HepG2 (cell line): ENCODE results near the gene C6orf136. TPM values are rescaled to one million over a fixed set of nuclear protein-coding genes. Genes with fewer than 3 reads are reported as not detected.

Experiments used
- ATF7 ChIP-seq, 2 experiments: fragments of 450-650 bp in 1 of 2; sonication (generic) in 1 of 2; formaldehyde crosslinking in 1 of 2; IDR thresholded peaks; 2 replicates each; pipeline versions ENCODE4 v1.4.0 to v1.6.1; 2016 to 2020; ENCODE audit warnings: antibody characterized with exemption in 1 of 2, mild to moderate bottlenecking in 1 of 2, missing genetic modification reagents in 1 of 2
- CAMTA2 ChIP-seq: sonication (generic); formaldehyde crosslinking; IDR thresholded peaks from 2 replicates; pipeline ENCODE4 v1.4.0; 2020; ENCODE audit warnings: mild to moderate bottlenecking, missing genetic modification reagents, borderline replicate concordance
- CREB1 ChIP-seq, 2 experiments: fragments of 450-650 bp in 1 of 2; IDR thresholded peaks; 2 replicates each; pipeline ENCODE4 v1.6.1; 2016 to 2017; ENCODE audit warnings: control low read depth in 1 of 2, mild to moderate bottlenecking in 1 of 2, missing compliant biosample characterization in 1 of 2, missing genetic modification characterization in 1 of 2
- HNF4G ChIP-seq, 2 experiments: sonication (generic) in 1 of 2; formaldehyde crosslinking in 1 of 2; IDR thresholded peaks; 2 replicates each; pipeline versions ENCODE4 v1.4.0 to v1.6.1; 2011 to 2020; ENCODE audit warnings: borderline replicate concordance in 2 of 2, low read depth in 2 of 2, mild to moderate bottlenecking in 2 of 2, low read length in 1 of 2, missing genetic modification reagents in 1 of 2, moderate library complexity in 1 of 2
- HOXA3 ChIP-seq: sonication (generic); formaldehyde crosslinking; IDR thresholded peaks from 2 replicates; pipeline ENCODE4 v1.5.0; 2020; ENCODE audit warnings: missing genetic modification reagents
- KDM5A ChIP-seq: fragments of 200-600 bp; sonication (generic); IDR thresholded peaks from 2 replicates; pipeline ENCODE4 v1.7.0; 2018; ENCODE audit warnings: antibody characterized with exemption, mild to moderate bottlenecking, low read length, borderline replicate concordance
- NFE2 ChIP-seq: sonication (generic); formaldehyde crosslinking; IDR thresholded peaks from 2 replicates; pipeline ENCODE4 v1.4.0; 2020; ENCODE audit warnings: missing genetic modification reagents
- NR3C1 ChIP-seq: sonication (generic); formaldehyde crosslinking; IDR thresholded peaks from 2 replicates; pipeline ENCODE4 v1.4.0; 2020; ENCODE audit warnings: missing genetic modification reagents
- PHF8 ChIP-seq: sonication (generic); formaldehyde crosslinking; IDR thresholded peaks from 2 replicates; pipeline ENCODE4 v1.5.0; 2020; ENCODE audit warnings: missing genetic modification reagents
- REXO4 ChIP-seq: sonication (generic); formaldehyde crosslinking; IDR thresholded peaks from 2 replicates; pipeline ENCODE4 v1.8.0; 2022; ENCODE audit warnings: missing genetic modification reagents, mild to moderate bottlenecking, borderline replicate concordance
- STAG1 ChIP-seq: sonication (generic); formaldehyde crosslinking; IDR thresholded peaks from 2 replicates; pipeline ENCODE4 v1.4.0; 2020; ENCODE audit warnings: missing genetic modification reagents
- TOE1 ChIP-seq: sonication (generic); formaldehyde crosslinking; IDR thresholded peaks from 2 replicates; pipeline ENCODE4 v1.4.0; 2020; ENCODE audit warnings: mild to moderate bottlenecking, missing genetic modification reagents
- U2AF2 ChIP-seq: fragments of 200-400 bp; formaldehyde crosslinking; IDR thresholded peaks from 2 replicates; pipeline ENCODE4 v1.6.1; 2017; ENCODE audit warnings: low read depth, mild to moderate bottlenecking, low read length
- ZFX ChIP-seq: sonication (generic); formaldehyde crosslinking; IDR thresholded peaks from 2 replicates; pipeline ENCODE4 v1.4.0; 2020; ENCODE audit warnings: mild to moderate bottlenecking, low read depth, missing genetic modification reagents, moderate library complexity
- ZMYM2 ChIP-seq: sonication (generic); formaldehyde crosslinking; IDR thresholded peaks from 2 replicates; pipeline ENCODE4 v1.8.0; 2022; ENCODE audit warnings: mild to moderate bottlenecking, missing genetic modification reagents
- ZNF264 ChIP-seq: sonication (generic); formaldehyde crosslinking; IDR thresholded peaks from 2 replicates; pipeline ENCODE4 v1.4.0; 2020; ENCODE audit warnings: missing genetic modification reagents
- ZNF773 ChIP-seq: sonication (generic); formaldehyde crosslinking; IDR thresholded peaks from 2 replicates; pipeline ENCODE4 v1.4.0; 2020; ENCODE audit warnings: missing genetic modification reagents, borderline replicate concordance
- polyA plus RNA-seq, 8 experiments: library from polyadenylated mRNA; depleted of rRNA in 3 of 8; stranded (reverse) in 7 of 8; unstranded in 1 of 8; fragments of >200 nt; fragmentation: Illumina TruSeq in 4 of 8; extraction: Trizol in 4 of 8; gene quantifications; 2 replicates each; pipeline versions ENCODE4 v1.2.1 to v1.2.3, GENCODE V29; 2011 to 2016; ENCODE audit warnings: low read depth in 4 of 8, missing spikeins in 1 of 8, mixed read lengths in 1 of 8; ENCODE audit not compliant: insufficient read depth in 1 of 8
- total RNA-seq, 5 experiments: library from RNA; depleted of rRNA; stranded (reverse); fragments of >200 nt; fragmentation: Illumina TruSeq; extraction: Trizol; gene quantifications; 2 replicates each; pipeline ENCODE4 v1.2.3, GENCODE V29; 2016; ENCODE audit warnings: low read depth in 1 of 5
- TF ChIP-seq, protein P1 (sequence below): sonication (generic); formaldehyde crosslinking; IDR thresholded peaks from 2 replicates; pipeline ENCODE4 v1.5.0; 2020; ENCODE audit warnings: mild to moderate bottlenecking, missing genetic modification reagents
- TF ChIP-seq, protein P2 (sequence below): sonication (generic); formaldehyde crosslinking; IDR thresholded peaks from 2 replicates; pipeline ENCODE4 v1.8.0; 2022; ENCODE audit warnings: mild to moderate bottlenecking, missing genetic modification reagents, borderline replicate concordance
- TF ChIP-seq, protein P3 (sequence below): sonication (generic); formaldehyde crosslinking; IDR thresholded peaks from 2 replicates; pipeline ENCODE4 v1.4.0; 2020; ENCODE audit warnings: mild to moderate bottlenecking, low read depth, missing genetic modification reagents
- TF ChIP-seq, protein P4 (sequence below): sonication (generic); formaldehyde crosslinking; IDR thresholded peaks from 2 replicates; pipeline ENCODE4 v1.5.0; 2020; ENCODE audit warnings: mild to moderate bottlenecking, missing genetic modification reagents
- TF ChIP-seq, protein P5 (sequence below): sonication (generic); formaldehyde crosslinking; conservative IDR thresholded peaks from 2 replicates; pipeline ENCODE4 v1.8.1; 2023; ENCODE audit warnings: missing genetic modification reagents

Gene C6orf136
- total and polyA plus RNA-seq, 2 of the 13 experiments (the other 11 are each of a cell fraction or from before 2014, with no cell fraction given), result 12.0 to 26.2 TPM

DNA sequence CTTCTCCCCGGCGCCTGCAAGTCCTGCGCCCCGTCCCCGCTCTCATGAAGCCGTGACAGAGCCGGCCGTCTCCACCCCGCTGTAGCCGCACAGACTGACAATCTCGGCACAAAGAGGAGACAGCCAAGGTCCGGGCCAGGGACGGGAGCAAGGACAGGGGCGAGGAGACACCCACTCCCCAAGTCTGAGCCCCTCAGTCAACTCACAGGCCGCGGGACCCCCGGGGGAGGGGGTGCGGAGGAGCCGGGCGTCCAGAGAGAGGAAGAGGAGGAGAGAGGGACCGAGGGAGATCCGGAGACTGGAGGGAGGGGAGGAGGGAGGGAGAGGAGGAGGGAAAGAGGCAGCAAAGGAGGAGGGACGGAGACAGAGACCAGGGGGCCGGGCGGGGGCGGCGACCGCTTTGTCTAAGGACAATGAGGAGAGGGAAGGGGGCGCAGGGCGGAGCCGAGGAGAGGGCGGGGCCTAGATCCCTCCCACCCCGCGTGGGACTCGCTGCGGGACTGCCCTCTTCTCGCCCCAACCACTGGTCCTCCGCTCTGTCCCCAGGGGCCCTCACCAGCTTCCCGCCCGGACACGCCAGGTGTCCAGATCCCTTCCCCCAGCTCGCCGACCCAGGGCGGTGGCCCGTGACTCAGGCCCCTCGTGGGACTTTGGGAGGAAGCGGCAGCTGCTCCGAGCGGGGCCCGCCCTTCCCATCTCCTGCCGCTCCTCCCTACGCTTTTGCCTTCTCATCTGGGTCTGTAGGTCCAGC, 40.1 kb downstream of the C6orf136 start (continued):
- TF ChIP-seq ZNF773 (CRISPR knock-in tag) (no peak), U2AF2 (no peak), STAG1 (no peak), KDM5A (no peak), CAMTA2 (0 out of 2 replicates have a peak, but pooled peaks have one; percentile 66), NR3C1 (CRISPR knock-in tag) (no peak), NFE2 (CRISPR knock-in tag) (no peak), ZNF264 (CRISPR knock-in tag) (no peak), REXO4 (CRISPR knock-in tag) (no peak), PHF8 (CRISPR knock-in tag) (peak; percentile 39), ZFX (peak; percentile 38), HNF4G (IDR thresholded peaks at IDR 0.05; ENCODE audit: borderline replicate concordance, low read depth, low read length) (no peak), HNF4G (CRISPR knock-in tag; IDR thresholded peaks at IDR 0.05; ENCODE audit: borderline replicate concordance, low read depth) (0 out of 2 replicates have a peak, but pooled peaks have one; percentile 4), HOXA3 (CRISPR knock-in tag) (peak; percentile 17; the same call in 1 of the 2 replicates), ZMYM2 (0 out of 2 replicates have a peak, but pooled peaks have one; percentile 51), TOE1 (CRISPR knock-in tag) (no peak), ATF7 (IDR thresholded peaks at IDR 0.05) (no peak), ATF7 (CRISPR knock-in tag; IDR thresholded peaks at IDR 0.05) (no peak), CREB1 (IDR thresholded peaks at IDR 0.05) (no peak), CREB1 (CRISPR knock-in tag; IDR thresholded peaks at IDR 0.05) (no peak)
- TF ChIP-seq, protein P1, sequence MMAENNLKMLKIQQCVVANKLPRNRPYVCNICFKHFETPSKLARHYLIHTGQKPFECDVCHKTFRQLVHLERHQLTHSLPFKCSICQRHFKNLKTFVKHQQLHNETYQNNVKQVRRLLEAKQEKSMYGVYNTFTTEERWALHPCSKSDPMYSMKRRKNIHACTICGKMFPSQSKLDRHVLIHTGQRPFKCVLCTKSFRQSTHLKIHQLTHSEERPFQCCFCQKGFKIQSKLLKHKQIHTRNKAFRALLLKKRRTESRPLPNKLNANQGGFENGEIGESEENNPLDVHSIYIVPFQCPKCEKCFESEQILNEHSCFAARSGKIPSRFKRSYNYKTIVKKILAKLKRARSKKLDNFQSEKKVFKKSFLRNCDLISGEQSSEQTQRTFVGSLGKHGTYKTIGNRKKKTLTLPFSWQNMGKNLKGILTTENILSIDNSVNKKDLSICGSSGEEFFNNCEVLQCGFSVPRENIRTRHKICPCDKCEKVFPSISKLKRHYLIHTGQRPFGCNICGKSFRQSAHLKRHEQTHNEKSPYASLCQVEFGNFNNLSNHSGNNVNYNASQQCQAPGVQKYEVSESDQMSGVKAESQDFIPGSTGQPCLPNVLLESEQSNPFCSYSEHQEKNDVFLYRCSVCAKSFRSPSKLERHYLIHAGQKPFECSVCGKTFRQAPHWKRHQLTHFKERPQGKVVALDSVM (CRISPR knock-in tag), result no peak
- TF ChIP-seq, protein P2, sequence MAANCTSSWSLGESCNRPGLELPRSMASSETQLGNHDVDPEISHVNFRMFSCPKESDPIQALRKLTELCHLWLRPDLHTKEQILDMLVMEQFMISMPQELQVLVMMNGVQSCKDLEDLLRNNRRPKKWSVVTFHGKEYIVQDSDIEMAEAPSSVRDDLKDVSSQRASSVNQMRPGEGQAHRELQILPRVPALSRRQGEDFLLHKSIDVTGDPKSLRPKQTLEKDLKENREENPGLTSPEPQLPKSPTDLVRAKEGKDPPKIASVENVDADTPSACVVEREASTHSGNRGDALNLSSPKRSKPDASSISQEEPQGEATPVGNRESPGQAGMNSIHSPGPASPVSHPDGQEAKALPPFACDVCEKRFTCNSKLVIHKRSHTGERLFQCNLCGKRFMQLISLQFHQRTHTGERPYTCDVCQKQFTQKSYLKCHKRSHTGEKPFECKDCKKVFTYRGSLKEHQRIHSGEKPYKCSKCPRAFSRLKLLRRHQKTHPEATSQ (CRISPR knock-in tag), result no peak
- TF ChIP-seq, protein P3, sequence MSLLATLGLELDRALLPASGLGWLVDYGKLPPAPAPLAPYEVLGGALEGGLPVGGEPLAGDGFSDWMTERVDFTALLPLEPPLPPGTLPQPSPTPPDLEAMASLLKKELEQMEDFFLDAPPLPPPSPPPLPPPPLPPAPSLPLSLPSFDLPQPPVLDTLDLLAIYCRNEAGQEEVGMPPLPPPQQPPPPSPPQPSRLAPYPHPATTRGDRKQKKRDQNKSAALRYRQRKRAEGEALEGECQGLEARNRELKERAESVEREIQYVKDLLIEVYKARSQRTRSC (CRISPR knock-in tag), result no peak
- TF ChIP-seq, protein P4, sequence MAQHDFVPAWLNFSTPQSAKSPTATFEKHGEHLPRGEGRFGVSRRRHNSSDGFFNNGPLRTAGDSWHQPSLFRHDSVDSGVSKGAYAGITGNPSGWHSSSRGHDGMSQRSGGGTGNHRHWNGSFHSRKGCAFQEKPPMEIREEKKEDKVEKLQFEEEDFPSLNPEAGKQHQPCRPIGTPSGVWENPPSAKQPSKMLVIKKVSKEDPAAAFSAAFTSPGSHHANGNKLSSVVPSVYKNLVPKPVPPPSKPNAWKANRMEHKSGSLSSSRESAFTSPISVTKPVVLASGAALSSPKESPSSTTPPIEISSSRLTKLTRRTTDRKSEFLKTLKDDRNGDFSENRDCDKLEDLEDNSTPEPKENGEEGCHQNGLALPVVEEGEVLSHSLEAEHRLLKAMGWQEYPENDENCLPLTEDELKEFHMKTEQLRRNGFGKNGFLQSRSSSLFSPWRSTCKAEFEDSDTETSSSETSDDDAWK (CRISPR knock-in tag), result no peak
- TF ChIP-seq, protein P5, sequence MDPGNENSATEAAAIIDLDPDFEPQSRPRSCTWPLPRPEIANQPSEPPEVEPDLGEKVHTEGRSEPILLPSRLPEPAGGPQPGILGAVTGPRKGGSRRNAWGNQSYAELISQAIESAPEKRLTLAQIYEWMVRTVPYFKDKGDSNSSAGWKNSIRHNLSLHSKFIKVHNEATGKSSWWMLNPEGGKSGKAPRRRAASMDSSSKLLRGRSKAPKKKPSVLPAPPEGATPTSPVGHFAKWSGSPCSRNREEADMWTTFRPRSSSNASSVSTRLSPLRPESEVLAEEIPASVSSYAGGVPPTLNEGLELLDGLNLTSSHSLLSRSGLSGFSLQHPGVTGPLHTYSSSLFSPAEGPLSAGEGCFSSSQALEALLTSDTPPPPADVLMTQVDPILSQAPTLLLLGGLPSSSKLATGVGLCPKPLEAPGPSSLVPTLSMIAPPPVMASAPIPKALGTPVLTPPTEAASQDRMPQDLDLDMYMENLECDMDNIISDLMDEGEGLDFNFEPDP (CRISPR knock-in tag), result no peak
